Mesenchymal stem cell (in vitro differentiated cells and primary cell): ENCODE data around the gene LRRC51.

Experiments
- DNase-seq: peaks from one replicate; pipeline ENCODE4 v3.0.0-alpha.2; 2013
- H2AFZ ChIP-seq: one replicate; pipeline ENCODE4 v1.6.1; 2013; ENCODE audit warnings: low read depth, mild to moderate bottlenecking, control low read depth, inconsistent platforms, low read length, moderate library complexity
- H2AK5ac ChIP-seq: 2 replicates; pipeline ENCODE4 v1.6.1; 2013; ENCODE audit warnings: low read length, moderate library complexity, mild to moderate bottlenecking, inconsistent platforms; ENCODE audit not compliant: severe bottlenecking
- H2BK120ac ChIP-seq: one replicate; pipeline ENCODE4 v1.6.1; 2013; ENCODE audit warnings: low read depth, mild to moderate bottlenecking, inconsistent platforms, low read length, moderate library complexity
- H2BK12ac ChIP-seq, 2 experiments: one replicate each; pipeline ENCODE4 v1.6.1; 2013; ENCODE audit warnings: inconsistent platforms in 2 of 2, low read length in 2 of 2, mild to moderate bottlenecking in 2 of 2, moderate library complexity in 2 of 2, control low read depth in 1 of 2
- H2BK15ac ChIP-seq: one replicate; pipeline ENCODE4 v1.6.1; 2013; ENCODE audit warnings: mild to moderate bottlenecking, low read depth, inconsistent platforms; ENCODE audit not compliant: poor library complexity, severe bottlenecking
- H2BK5ac ChIP-seq: 2 replicates; pipeline ENCODE4 v1.6.1; 2013; ENCODE audit warnings: low read depth, mild to moderate bottlenecking, low read length, control low read depth, inconsistent platforms; ENCODE audit not compliant: poor library complexity, severe bottlenecking
- H3K14ac ChIP-seq, 2 experiments: one replicate each; pipeline ENCODE4 v1.6.1; 2013; ENCODE audit warnings: inconsistent platforms in 2 of 2, low read length in 2 of 2, control low read depth in 1 of 2, mild to moderate bottlenecking in 1 of 2, moderate library complexity in 1 of 2
- H3K18ac ChIP-seq, 2 experiments: one replicate each; pipeline ENCODE4 v1.6.1; 2013; ENCODE audit warnings: inconsistent platforms in 2 of 2, low read length in 2 of 2, control low read depth in 1 of 2, low read depth in 1 of 2, mild to moderate bottlenecking in 1 of 2
- H3K23ac ChIP-seq, 2 experiments: one replicate each; pipeline ENCODE4 v1.6.1; 2013; ENCODE audit warnings: inconsistent platforms in 2 of 2, low read length in 2 of 2, mild to moderate bottlenecking in 2 of 2, moderate library complexity in 2 of 2, control low read depth in 1 of 2
- H3K27ac ChIP-seq: 2 replicates; pipeline ENCODE4 v1.5.1; 2013; ENCODE audit warnings: mild to moderate bottlenecking, moderate library complexity, low read length, control low read depth, inconsistent platforms; ENCODE audit not compliant: poor library complexity, severe bottlenecking
- H3K27me3 ChIP-seq, 2 experiments: 2 replicates each; pipeline versions ENCODE4 v1.6.1 to v1.7.0; 2013; ENCODE audit warnings: low read length in 2 of 2, mild to moderate bottlenecking in 2 of 2, moderate library complexity in 2 of 2, control low read depth in 1 of 2, inconsistent platforms in 1 of 2; ENCODE audit not compliant: control insufficient read depth in 1 of 2, insufficient read depth in 1 of 2
- H3K36me3 ChIP-seq, 2 experiments: 2 replicates each; pipeline versions ENCODE4 v1.6.1 to v1.7.0; 2013; ENCODE audit warnings: low read length in 2 of 2, control low read depth in 1 of 2, inconsistent platforms in 1 of 2, low read depth in 1 of 2, mild to moderate bottlenecking in 1 of 2; ENCODE audit not compliant: insufficient read depth in 2 of 2, control insufficient read depth in 1 of 2
- H3K4ac ChIP-seq, 2 experiments: one replicate each; pipeline ENCODE4 v1.6.1; 2013; ENCODE audit warnings: inconsistent platforms in 2 of 2, low read length in 2 of 2, mild to moderate bottlenecking in 2 of 2, moderate library complexity in 2 of 2, control low read depth in 1 of 2, low read depth in 1 of 2
- H3K4me1 ChIP-seq: 2 replicates; pipeline ENCODE4 v1.6.1; 2013; ENCODE audit warnings: low read depth, low read length, control low read depth; ENCODE audit not compliant: control insufficient read depth, insufficient read depth
- H3K4me2 ChIP-seq: 2 replicates; pipeline ENCODE4 v1.6.1; 2013; ENCODE audit warnings: low read length, mild to moderate bottlenecking, inconsistent platforms; ENCODE audit not compliant: poor library complexity, severe bottlenecking
- H3K4me3 ChIP-seq, 2 experiments: 2 replicates each; pipeline versions ENCODE4 v1.5.1 to v1.7.0; 2013; ENCODE audit warnings: low read length in 2 of 2, mild to moderate bottlenecking in 2 of 2, control low read depth in 1 of 2, low read depth in 1 of 2; ENCODE audit not compliant: insufficient read depth in 1 of 2
- H3K79me1 ChIP-seq: replicated peaks from 2 replicates; pipeline ENCODE4 v1.6.1; 2013; ENCODE audit warnings: mild to moderate bottlenecking, control low read depth, low read length, inconsistent platforms; ENCODE audit not compliant: poor library complexity, severe bottlenecking
- H3K9ac ChIP-seq: 2 replicates; pipeline ENCODE4 v1.7.0; 2013; ENCODE audit warnings: mild to moderate bottlenecking, low read length, moderate library complexity
- H3K9me3 ChIP-seq: 2 replicates; pipeline ENCODE4 v1.7.0; 2013; ENCODE audit warnings: mild to moderate bottlenecking, low read length; ENCODE audit not compliant: control insufficient read depth
- H4K8ac ChIP-seq: one replicate; pipeline ENCODE4 v1.6.1; 2013; ENCODE audit warnings: inconsistent platforms, mild to moderate bottlenecking, low read length, moderate library complexity
- H4K91ac ChIP-seq: one replicate; pipeline ENCODE4 v1.6.1; 2013; ENCODE audit warnings: mild to moderate bottlenecking, low read length, inconsistent platforms
- WGBS: methylation state at CpG from one replicate; pipeline ENCODE4 v1.1.7; 2013; ENCODE audit warnings: mixed read lengths; 5-methylcytosine and 5-hydroxymethylcytosine counted together

Gene LRRC51

GRCh38 chr11:72085621-72086351 is 5.1 kb downstream of the LRRC51 start:
- 100% methylated on average over 1 of the region's 3 CpGs for WGBS
- H3K79me1 ChIP-seq = peaks cover 19% of the 10 kb centered on the region
- no peak overlapping the region for H2BK15ac ChIP-seq
- no peak overlapping the region for H3K4me3 ChIP-seq
- no peak overlapping the region for H2BK120ac ChIP-seq
- H3K4me2 ChIP-seq = no peak overlapping the region
- H3K9me3 ChIP-seq = no peaks in the 10 kb centered on the region
- no peak overlapping the region for H4K91ac ChIP-seq
- H4K8ac ChIP-seq = no peak overlapping the region
- DNase-seq = no peak
- H2BK5ac ChIP-seq = no peak overlapping the region
- H3K27me3 ChIP-seq = no peaks in the 10 kb centered on the region
- H3K4ac ChIP-seq = no peak overlapping the region
- no peak overlapping the region for H3K23ac ChIP-seq
- peaks cover 6 to 46% of the 10 kb centered on the region in 2 experiments for H3K36me3 ChIP-seq
- H2BK12ac ChIP-seq = no peak overlapping the region
- H3K4me1 ChIP-seq = peaks cover 2% of the 10 kb centered on the region
- no peak overlapping the region for H3K18ac ChIP-seq
- no peak overlapping the region for H2AK5ac ChIP-seq
- no peak overlapping the region for H3K14ac ChIP-seq
- H2AFZ ChIP-seq = no peak overlapping the region
- no peak overlapping the region for H3K27ac ChIP-seq
- H3K9ac ChIP-seq = no peak overlapping the region

- no peak overlapping the region for H4K91ac ChIP-seq
- peaks cover 2% of the 10 kb centered on the region for H3K4me1 ChIP-seq
- no peak overlapping the region for H2BK120ac ChIP-seq
- H3K9ac ChIP-seq = peak overlapping the region; percentile 62
- no peak overlapping the region for H2BK12ac ChIP-seq
- no peak overlapping the region for H3K18ac ChIP-seq
- H2BK5ac ChIP-seq = no peak overlapping the region
- H3K36me3 ChIP-seq = peaks cover 8 to 52% of the 10 kb centered on the region in 2 experiments
- no peak overlapping the region for H3K4me3 ChIP-seq
- H3K4ac ChIP-seq = no peak overlapping the region
- no peak overlapping the region for H3K23ac ChIP-seq
- no peak overlapping the region for H2AK5ac ChIP-seq
- peaks cover 19% of the 10 kb centered on the region for H3K79me1 ChIP-seq
- H3K4me2 ChIP-seq = no peak overlapping the region
- H2BK15ac ChIP-seq = no peak overlapping the region
- H4K8ac ChIP-seq = no peak overlapping the region
- WGBS = 92% methylated on average over 4 of the region's 4 CpGs
- DNase-seq = peak; percentile 34
- H3K9me3 ChIP-seq = no peaks in the 10 kb centered on the region
- H3K27ac ChIP-seq = no peak overlapping the region
- H3K27me3 ChIP-seq = no peaks in the 10 kb centered on the region
- no peak overlapping the region for H2AFZ ChIP-seq
- H3K14ac ChIP-seq = no peak overlapping the region
These were observed 7.6 kb downstream of the LRRC51 start for GRCh38 chr11:72088076-72088808.

- Histone ChIP-seq H3K9me3 (no peaks in the 10 kb centered on the region), H3K4me3 (no peak overlapping the region), H3K14ac (no peak overlapping the region), H2BK12ac (no peak overlapping the region), H2AFZ (no peak overlapping the region), H3K18ac (no peak overlapping the region), H3K27ac (no peak overlapping the region), H3K4me2 (no peak overlapping the region), H3K23ac (no peak overlapping the region), H4K8ac (no peak overlapping the region), H3K4ac (no peak overlapping the region), H3K79me1 (peaks cover 23% of the 10 kb centered on the region), H3K4me1 (peaks cover 2% of the 10 kb centered on the region), H3K27me3 (no peaks in the 10 kb centered on the region), H2BK15ac (no peak overlapping the region), H2BK5ac (no peak overlapping the region), H3K36me3 (peaks cover 20 to 59% of the 10 kb centered on the region in 2 experiments), H2BK120ac (no peak overlapping the region), H4K91ac (no peak overlapping the region), H2AK5ac (no peak overlapping the region), H3K9ac (peak overlapping the region; percentile 46)
- 67% methylated on average over 3 of the region's 4 CpGs for WGBS
- peak; percentile 72 for DNase-seq
These were observed 10.6 kb downstream of the LRRC51 start for GRCh38 chr11:72091292-72091691.

GRCh38 chr11:72098741-72099140 is 18.1 kb downstream of the LRRC51 start:
- Histone ChIP-seq H2BK15ac (no peak overlapping the region), H3K4me1 (peaks cover 10% of the 10 kb centered on the region), H3K23ac (no peak overlapping the region), H2AK5ac (no peak overlapping the region), H3K4me3 (no peak overlapping the region), H2BK12ac (no peak overlapping the region), H4K8ac (no peak overlapping the region), H3K27ac (no peak overlapping the region), H2AFZ (no peak overlapping the region), H2BK5ac (no peak overlapping the region), H2BK120ac (no peak overlapping the region), H3K14ac (no peak overlapping the region), H3K4ac (no peak overlapping the region), H3K36me3 (peaks cover 38 to 64% of the 10 kb centered on the region in 2 experiments), H3K4me2 (no peak overlapping the region), H3K9ac (no peak overlapping the region), H3K9me3 (no peaks in the 10 kb centered on the region), H4K91ac (no peak overlapping the region), H3K79me1 (peaks cover 41% of the 10 kb centered on the region), H3K18ac (no peak overlapping the region), H3K27me3 (no peaks in the 10 kb centered on the region)
- 100% methylated on average over 3 of the region's 3 CpGs for WGBS
- DNase-seq = no peak
